ENCODE data around the gene OR2C3. TPM values are rescaled to one million over a fixed set of nuclear protein-coding genes. Genes with fewer than 3 reads are reported as not detected.
"Not testable (repeated sequence)": the region's sequence is repeated elsewhere in the genome, so short reads cannot be mapped to it uniquely, and the experiment has no call there.

Gene OR2C3
- total RNA-seq, 4 donors from 2014 or later = not detected

- Histone ChIP-seq H3K36me3 (no peaks in the 10 kb centered on the region), H3K4me3 (no peak overlapping the region), H3K4me1 (no peaks in the 10 kb centered on the region), H3K27ac (replicated peaks in 1 of 4) (no peak overlapping the region), H3K27me3 (peaks cover 0 to 7% (median 0%) of the 10 kb centered on the region in 4 donors), H3K9me3 (no peaks in the 10 kb centered on the region)
- intact Hi-C loops (cut with DNase I) = loop anchor here (5.0 kb wide), 1 partner anchor 95 kb away; no protein-coding TSS in a partner anchor
- no peak for TF ChIP-seq POLR2A (IDR thresholded peaks at IDR 0.05; ENCODE audit: low read depth)
- TF ChIP-seq CTCF (IDR thresholded peaks at IDR 0.05) = peak; percentile 31 to 43 (median 37)
- DNase-seq (ENCODE audit: extremely low spot score) = no peak
Observed at GRCh38 chr1:247487057-247487456, 49.2 kb downstream of the OR2C3 start.

GRCh38 chr1:247482747-247483146 is 53.5 kb downstream of the OR2C3 start:
- no peaks in the 10 kb centered on the region for H3K4me1 ChIP-seq
- TF ChIP-seq POLR2A (IDR thresholded peaks at IDR 0.05; ENCODE audit: low read depth) (no peak), POLR2AphosphoS5 (IDR thresholded peaks at IDR 0.05) (no peak), CTCF (IDR thresholded peaks at IDR 0.05) (no peak), EP300 (IDR thresholded peaks at IDR 0.05) (no peak)
- no peak overlapping the region for H3K4me3 ChIP-seq
- H3K27me3 ChIP-seq = no peaks in the 10 kb centered on the region
- H3K36me3 ChIP-seq = no peaks in the 10 kb centered on the region
- intact Hi-C loops (cut with DNase I) = no loop called here
- WGBS = 63% methylated on average over 1 of the region's 1 CpG
- H3K27ac ChIP-seq (replicated peaks in 1 of 4) = no peak overlapping the region
- H3K9me3 ChIP-seq = no peaks in the 10 kb centered on the region
- DNase-seq (ENCODE audit: extremely low spot score) = no peak

GRCh38 chr1:247476328-247477058 is 59.7 kb downstream of the OR2C3 start:
- DNase-seq (ENCODE audit: extremely low spot score); H3K4me1 ChIP-seq; H3K27me3 ChIP-seq; H3K36me3 ChIP-seq; H3K27ac ChIP-seq (replicated peaks in 1 of 4); intact Hi-C loops (cut with DNase I); H3K4me3 ChIP-seq: not testable (repeated sequence)
- 89% methylated on average over 6 of the region's 6 CpGs for WGBS
- H3K9me3 ChIP-seq = peaks cover 0 to 11% (median 0%) of the 10 kb centered on the region in 4 donors

- H3K27me3 ChIP-seq = no peaks in the 10 kb centered on the region
- H3K27ac ChIP-seq (replicated peaks in 1 of 4) = no peak overlapping the region
- no peak for TF ChIP-seq CTCF (IDR thresholded peaks at IDR 0.05)
- no peak for TF ChIP-seq POLR2AphosphoS5 (IDR thresholded peaks at IDR 0.05)
- H3K4me3 ChIP-seq = no peak overlapping the region
- H3K36me3 ChIP-seq = no peaks in the 10 kb centered on the region
- WGBS = 90% methylated on average over 2 of the region's 2 CpGs
- intact Hi-C loops (cut with DNase I) = no loop called here
- no peak for DNase-seq (ENCODE audit: extremely low spot score)
- H3K4me1 ChIP-seq = no peaks in the 10 kb centered on the region
- H3K9me3 ChIP-seq = peaks cover 0 to 11% (median 0%) of the 10 kb centered on the region in 4 donors
Observed at GRCh38 chr1:247475793-247476192, 60.4 kb downstream of the OR2C3 start.

Other genes with a start within 250 kb of the OR2C3 start
- gene ZNF496, start 204.6 kb downstream of the OR2C3 start, total RNA-seq = 10 to 100 TPM; 23.7 to 34.3 (median 33.3) TPM
- 1 to 10 TPM; 1.3 to 4.5 (median 1.6) TPM for gene NLRP3, start 120.3 kb downstream of the OR2C3 start, total RNA-seq
- gene OR2B11, start 78.3 kb downstream of the OR2C3 start, total RNA-seq = not detected
- 1 to 10 TPM in 1 of 4 donors, under 1 TPM in 3; 0.13 to 1.3 (median 0.53) TPM for gene GCSAML, start 12.7 kb upstream of the OR2C3 start, total RNA-seq
- not detected for gene OR2G2, start 51.9 kb upstream of the OR2C3 start, total RNA-seq
- not detected for gene OR2G3, start 69.1 kb upstream of the OR2C3 start, total RNA-seq
- gene OR13G1, start 143.3 kb upstream of the OR2C3 start, total RNA-seq = not detected
- not detected for gene OR6F1, start 180.2 kb upstream of the OR2C3 start, total RNA-seq
- gene OR14K1, start 202.2 kb upstream of the OR2C3 start, total RNA-seq = not detected
- not detected for gene OR14A2, start 211.7 kb upstream of the OR2C3 start, total RNA-seq
- gene OR1C1, start 224.1 kb upstream of the OR2C3 start, total RNA-seq = not detected

Data from esophagus muscularis mucosa (tissue), 4 donors.